ENCODE data around the gene INTS11.

- no peak for TF ChIP-seq CTCF (IDR thresholded peaks at IDR 0.05; ENCODE audit: low read depth, low read length, poor library complexity, severe bottlenecking)
- no peak for TF ChIP-seq EZH2phosphoT487 (IDR thresholded peaks at IDR 0.05; ENCODE audit: borderline replicate concordance, low read length)
Observed at GRCh38 chr1:1295154-1295923, 29.1 kb downstream of the INTS11 start.
